ENCODE results near the gene NBEAL1.

NBEAL1 gene

GRCh38 chr2:203261326-203262159 is 246.9 kb downstream of the NBEAL1 start:
- H3K4me3 ChIP-seq (ENCODE audit: control insufficient read depth, low read depth, low read length): no peak overlapping the region
- no peak for TF ChIP-seq CTCF (IDR thresholded peaks at IDR 0.05; ENCODE audit: control insufficient read depth, insufficient read depth, low read depth, low read length, missing control alignments)
- DNase-seq (ENCODE audit: low read depth): no peak

Measured in AG09309 (cell line).